H9 (cell line): ENCODE results near the gene SNRPB2. TPM values are rescaled to one million over a fixed set of nuclear protein-coding genes. Genes with fewer than 3 reads are reported as not detected.

Source experiments
- DNase-seq: peaks from one replicate; pipeline ENCODE4 v3.0.0-alpha.2; 2017
- H2AFZ ChIP-seq: one replicate; pipeline ENCODE4 v1.6.1; 2013; ENCODE audit warnings: mild to moderate bottlenecking, low read length, control low read depth, moderate library complexity
- H2AK5ac ChIP-seq: 2 replicates; pipeline ENCODE4 v1.6.1; 2013; ENCODE audit warnings: low read length, control low read depth, mixed read lengths; ENCODE audit not compliant: insufficient read length
- H2BK120ac ChIP-seq: one replicate; pipeline ENCODE4 v1.6.1; 2013; ENCODE audit warnings: low read depth, mild to moderate bottlenecking, low read length, control low read depth, inconsistent platforms; ENCODE audit not compliant: poor library complexity, severe bottlenecking
- H2BK12ac ChIP-seq: 2 replicates; pipeline ENCODE4 v1.6.1; 2013; ENCODE audit warnings: low read length, control low read depth, mixed read lengths, low read depth; ENCODE audit not compliant: insufficient read length
- H2BK15ac ChIP-seq: 2 replicates; pipeline ENCODE4 v1.6.1; 2013; ENCODE audit warnings: low read depth, low read length, control low read depth
- H2BK20ac ChIP-seq: one replicate; pipeline ENCODE4 v1.6.1; 2013; ENCODE audit warnings: low read depth, mild to moderate bottlenecking, low read length, control low read depth, inconsistent platforms; ENCODE audit not compliant: poor library complexity, severe bottlenecking
- H2BK5ac ChIP-seq: 2 replicates; pipeline ENCODE4 v1.6.1; 2013; ENCODE audit warnings: low read length, control low read depth, mixed read lengths; ENCODE audit not compliant: insufficient read length
- H3K14ac ChIP-seq: 2 replicates; pipeline ENCODE4 v1.6.1; 2013; ENCODE audit warnings: low read length, control low read depth; ENCODE audit not compliant: insufficient read depth
- H3K18ac ChIP-seq: 2 replicates; pipeline ENCODE4 v1.6.1; 2013; ENCODE audit warnings: low read depth, mild to moderate bottlenecking, mixed read lengths, low read length, control low read depth; ENCODE audit not compliant: insufficient read length
- H3K23ac ChIP-seq: 2 replicates; pipeline ENCODE4 v1.6.1; 2013; ENCODE audit warnings: low read length, control low read depth, mixed read lengths, low read depth; ENCODE audit not compliant: insufficient read length
- H3K23me2 ChIP-seq: 2 replicates; pipeline ENCODE4 v1.6.1; 2013; ENCODE audit warnings: low read depth, mild to moderate bottlenecking, mixed read lengths, low read length, control low read depth; ENCODE audit not compliant: insufficient read length, poor library complexity, severe bottlenecking
- H3K27ac ChIP-seq: 2 replicates; pipeline ENCODE4 v1.5.1; 2013; ENCODE audit warnings: low read length, control low read depth, mixed read lengths, low read depth; ENCODE audit not compliant: insufficient read length
- H3K27me3 ChIP-seq: 2 replicates; pipeline ENCODE4 v1.6.1; 2013; ENCODE audit warnings: low read length, control low read depth, inconsistent platforms; ENCODE audit not compliant: insufficient read depth
- H3K4ac ChIP-seq: 2 replicates; pipeline ENCODE4 v1.6.1; 2013; ENCODE audit warnings: low read depth, mild to moderate bottlenecking, control low read depth, inconsistent platforms, low read length, moderate library complexity
- H3K4me1 ChIP-seq: 2 replicates; pipeline ENCODE4 v1.6.1; 2013; ENCODE audit warnings: low read length, control low read depth, inconsistent platforms; ENCODE audit not compliant: insufficient read depth
- H3K4me2 ChIP-seq: 2 replicates; pipeline ENCODE4 v1.6.1; 2013; ENCODE audit warnings: low read length, control low read depth, mixed read lengths; ENCODE audit not compliant: insufficient read length, insufficient read depth
- H3K56ac ChIP-seq: 2 replicates; pipeline ENCODE4 v1.6.1; 2013; ENCODE audit warnings: low read depth, mild to moderate bottlenecking, mixed read lengths, low read length, control low read depth; ENCODE audit not compliant: insufficient read length
- H3K79me1 ChIP-seq: 2 replicates; pipeline ENCODE4 v1.6.1; 2013; ENCODE audit warnings: low read depth, mild to moderate bottlenecking, moderate library complexity, low read length, control low read depth, inconsistent platforms; ENCODE audit not compliant: insufficient read depth, poor library complexity, severe bottlenecking
- H3K79me2 ChIP-seq: 2 replicates; pipeline ENCODE4 v1.6.1; 2013; ENCODE audit warnings: low read length, control low read depth, inconsistent platforms; ENCODE audit not compliant: insufficient read depth
- H3K9ac ChIP-seq: 2 replicates; pipeline ENCODE4 v1.6.1; 2013; ENCODE audit warnings: low read length, control low read depth, mixed read lengths; ENCODE audit not compliant: insufficient read length; ENCODE audit errors: extremely low read depth
- H3K9me3 ChIP-seq: one replicate; pipeline ENCODE4 v1.6.1; 2013; ENCODE audit warnings: low read depth, low read length, inconsistent platforms; ENCODE audit not compliant: control insufficient read depth
- H3T11ph ChIP-seq: one replicate; pipeline ENCODE4 v1.6.1; 2013; ENCODE audit warnings: mild to moderate bottlenecking, low read length, control low read depth, inconsistent platforms
- H4K20me1 ChIP-seq: one replicate; pipeline ENCODE4 v1.6.1; 2013; ENCODE audit not compliant: control insufficient read depth, insufficient read length, insufficient read depth
- H4K5ac ChIP-seq: 2 replicates; pipeline ENCODE4 v1.6.1; 2013; ENCODE audit warnings: low read depth, mild to moderate bottlenecking, mixed read lengths, low read length, control low read depth; ENCODE audit not compliant: insufficient read length
- H4K8ac ChIP-seq: replicated peaks from 2 replicates; pipeline ENCODE4 v1.6.1; 2013; ENCODE audit warnings: low read length, control low read depth, mixed read lengths, low read depth; ENCODE audit not compliant: insufficient read length
- H4K91ac ChIP-seq: 2 replicates; pipeline ENCODE4 v1.6.1; 2013; ENCODE audit warnings: low read depth, mild to moderate bottlenecking, moderate library complexity, mixed read lengths, low read length, control low read depth; ENCODE audit not compliant: insufficient read length
- H3K27ac Mint-ChIP-seq, 3 experiments: 2 replicates in 2 of 3; 3 replicates in 1 of 3; pipeline ENCODE4 v1.8.0; 2020 to 2021; ENCODE audit warnings: mixed read lengths in 3 of 3, mild to moderate bottlenecking in 1 of 3, moderate library complexity in 1 of 3
- H3K27me3 Mint-ChIP-seq: 2 replicates; pipeline ENCODE4 v1.8.0; 2021; ENCODE audit warnings: low read depth, mild to moderate bottlenecking, moderate library complexity, mixed read lengths
- H3K36me3 Mint-ChIP-seq, 3 experiments: 2 replicates in 2 of 3; 3 replicates in 1 of 3; pipeline ENCODE4 v1.8.0; 2020 to 2021; ENCODE audit warnings: low read depth in 3 of 3, mixed read lengths in 3 of 3; ENCODE audit not compliant: insufficient read depth in 1 of 3
- H3K4me1 Mint-ChIP-seq, 2 experiments: 2 replicates each; pipeline ENCODE4 v1.8.0; 2020; ENCODE audit warnings: mixed read lengths in 2 of 2
- H3K4me3 Mint-ChIP-seq, 2 experiments: 2 replicates in 1 of 2; 3 replicates in 1 of 2; pipeline ENCODE4 v1.8.0; 2020 to 2021; ENCODE audit warnings: mild to moderate bottlenecking in 2 of 2, mixed read lengths in 2 of 2, moderate library complexity in 1 of 2
- H3K9me3 Mint-ChIP-seq, 2 experiments: 2 replicates in 1 of 2; 3 replicates in 1 of 2; pipeline ENCODE4 v1.8.0; 2020; ENCODE audit warnings: mild to moderate bottlenecking in 2 of 2, mixed read lengths in 2 of 2, moderate library complexity in 1 of 2
- CTCF ChIP-seq: fragments of 200-600 bp; sonication (generic); conservative IDR thresholded peaks from 3 replicates; pipeline ENCODE4 v1.8.0; 2021; ENCODE audit warnings: antibody characterized with exemption, mild to moderate bottlenecking
- WGBS: extraction: QIAGEN DNeasy Blood & Tissue Kit; methylation state at CpG from one replicate; pipeline ENCODE4 v1.1.7; 2013; ENCODE audit warnings: missing lambda C conversion rate, low lambda C conversion rate, mixed read lengths; ENCODE audit not compliant: insufficient read length; ENCODE audit errors: extremely low coverage; 5-methylcytosine and 5-hydroxymethylcytosine counted together
- total RNA-seq: library from RNA; stranded (reverse); gene quantifications from 2 replicates; pipeline ENCODE4 v1.2.1, GENCODE V29; 2021

Gene SNRPB2
- total RNA-seq, 1 experiment from 2014 or later = 93.2 TPM

GRCh38 chr20:16692009-16692408 lies 37.8 kb upstream of the SNRPB2 start:
- no peak overlapping the region for H2BK120ac ChIP-seq
- H3K56ac ChIP-seq = no peak overlapping the region
- H3K4me3 Mint-ChIP-seq = no peak overlapping the region
- no peaks in the 10 kb centered on the region for H3K4me1 Mint-ChIP-seq
- no peak overlapping the region for H4K5ac ChIP-seq
- no peak overlapping the region for H3K27ac ChIP-seq
- no peaks in the 10 kb centered on the region for H3K79me2 ChIP-seq
- no peak overlapping the region for H2AK5ac ChIP-seq
- no peaks in the 10 kb centered on the region for H3K36me3 Mint-ChIP-seq
- no peak overlapping the region for H2BK5ac ChIP-seq
- no peaks in the 10 kb centered on the region for H3K23me2 ChIP-seq
- H3K9me3 ChIP-seq = no peaks in the 10 kb centered on the region
- no peaks in the 10 kb centered on the region for H3K79me1 ChIP-seq
- H4K20me1 ChIP-seq = no peaks in the 10 kb centered on the region
- peaks cover 2% of the 10 kb centered on the region for H3K27me3 Mint-ChIP-seq
- H2BK12ac ChIP-seq = no peak overlapping the region
- no peak overlapping the region for H3K4me2 ChIP-seq
- no peak overlapping the region for H3K14ac ChIP-seq
- no peak overlapping the region for H2BK15ac ChIP-seq
- no peak overlapping the region for H3K27ac Mint-ChIP-seq
- no peak overlapping the region for H2AFZ ChIP-seq
- H4K8ac ChIP-seq = no peak overlapping the region
- no peak overlapping the region for H3K9ac ChIP-seq
- H3K23ac ChIP-seq = no peak overlapping the region
- H2BK20ac ChIP-seq = no peak overlapping the region
- DNase-seq = no peak
- WGBS = no CpG with 5 or more reads among the region's 2 CpGs
- H4K91ac ChIP-seq = no peak overlapping the region
- H3K18ac ChIP-seq = no peak overlapping the region
- no peak overlapping the region for H3K4ac ChIP-seq
- no peak overlapping the region for H3T11ph ChIP-seq
- H3K4me1 ChIP-seq = no peaks in the 10 kb centered on the region
- no peaks in the 10 kb centered on the region for H3K9me3 Mint-ChIP-seq
- no peak for TF ChIP-seq CTCF
- H3K27me3 ChIP-seq = no peaks in the 10 kb centered on the region
